Activated T-cell treated with anti-CD3 and anti-CD28 coated beads for 1 hour (primary cell): ENCODE results near the gene TRPM4.
"Not testable (repeated sequence)": the region's sequence is repeated elsewhere in the genome, so short reads cannot be mapped to it uniquely, and the experiment has no call there.

ENCODE experiments used
- DNase-seq: peaks from one replicate; pipeline ENCODE4 v3.0.0-alpha.2; 2020; ENCODE audit warnings: low read depth

Gene TRPM4

DNA sequence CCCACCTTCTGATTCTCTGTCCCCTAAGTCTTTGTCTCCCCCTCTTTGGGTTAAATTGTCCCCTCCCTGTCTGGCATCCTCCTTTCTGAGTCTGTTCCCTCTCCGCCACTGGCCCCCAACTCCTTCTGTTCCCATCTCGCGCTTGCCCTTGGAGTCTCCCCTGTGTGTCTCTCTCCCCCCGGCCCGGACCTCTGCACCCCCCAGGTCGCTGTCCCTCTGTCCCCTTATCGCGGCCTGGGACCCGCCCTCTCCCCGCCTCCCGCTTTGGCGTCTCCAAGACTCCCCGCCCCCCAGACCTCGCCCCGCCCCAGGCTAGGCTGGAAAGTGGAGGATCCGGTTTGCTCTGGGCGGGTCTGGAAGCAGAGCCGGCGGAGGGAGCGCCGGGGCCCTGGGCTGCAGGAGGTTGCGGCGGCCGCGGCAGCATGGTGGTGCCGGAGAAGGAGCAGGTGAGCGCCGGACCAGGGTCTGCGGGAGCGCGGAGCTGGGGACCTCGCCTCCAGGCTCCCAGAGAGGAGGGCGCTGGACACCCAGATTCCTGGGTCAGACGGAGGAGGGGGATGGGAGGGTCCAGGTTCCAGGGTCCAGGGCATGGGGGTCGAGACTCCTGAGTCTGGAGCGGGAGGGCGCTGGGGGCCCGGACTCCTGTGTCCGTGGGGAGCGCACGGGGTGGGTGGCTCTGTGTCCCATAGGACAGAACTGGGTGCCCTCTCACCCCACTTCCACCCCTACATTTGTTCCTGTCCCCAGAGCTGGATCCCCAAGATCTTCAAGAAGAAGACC lies at the start of gene TRPM4:
TRPM4 (plus strand) TSS at position 348 of the 780 bp plus-strand sequence; CDS start at position 423, 75 bp downstream.
- DNase-seq: no peak

- DNase-seq: no peak
These were observed 48.5 kb upstream of the TRPM4 start for GRCh38 chr19:49109051-49109450.

GRCh38 chr19:49109569-49110233 lies 47.9 kb upstream of the TRPM4 start:
- no peak for DNase-seq

DNA sequence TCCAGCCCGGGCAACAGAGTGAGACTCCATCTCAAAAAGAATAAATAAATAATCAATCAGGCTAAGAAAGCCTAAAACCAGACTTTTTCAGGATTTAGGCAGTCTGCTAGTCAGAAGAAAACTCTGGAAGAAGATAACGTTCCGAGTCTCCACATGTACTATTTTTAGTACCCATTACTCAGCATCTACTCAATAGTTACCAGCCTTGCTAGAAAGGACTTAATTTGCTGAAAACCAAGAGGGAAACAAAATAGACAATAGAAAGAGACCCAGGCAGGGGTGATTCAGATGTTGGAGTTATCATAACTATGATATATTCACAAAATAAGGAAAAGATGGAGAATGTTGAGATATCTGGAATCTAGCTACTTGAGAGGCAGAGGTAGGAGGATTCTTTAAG lies 47.0 kb upstream of the TRPM4 start:
- DNase-seq: no peak

- DNase-seq: no peak
These were observed 46.2 kb upstream of the TRPM4 start for GRCh38 chr19:49111218-49111998.

GRCh38 chr19:49113762-49114629 lies 43.6 kb upstream of the TRPM4 start, which contains the start of gene LIN7B:
Gene LIN7B, plus strand, starts transcription at chr19:49114370. Its CDS starts 35 bp downstream, at chr19:49114405.
- peak; percentile 62 for DNase-seq

- DNase-seq: peak; percentile 37
These were observed 42.8 kb upstream of the TRPM4 start for GRCh38 chr19:49114630-49115363.

- no peak for DNase-seq
These were observed 41.0 kb upstream of the TRPM4 start for GRCh38 chr19:49116544-49116943.

GRCh38 chr19:49117677-49118564 lies 39.7 kb upstream of the TRPM4 start:
- no peak for DNase-seq

DNA sequence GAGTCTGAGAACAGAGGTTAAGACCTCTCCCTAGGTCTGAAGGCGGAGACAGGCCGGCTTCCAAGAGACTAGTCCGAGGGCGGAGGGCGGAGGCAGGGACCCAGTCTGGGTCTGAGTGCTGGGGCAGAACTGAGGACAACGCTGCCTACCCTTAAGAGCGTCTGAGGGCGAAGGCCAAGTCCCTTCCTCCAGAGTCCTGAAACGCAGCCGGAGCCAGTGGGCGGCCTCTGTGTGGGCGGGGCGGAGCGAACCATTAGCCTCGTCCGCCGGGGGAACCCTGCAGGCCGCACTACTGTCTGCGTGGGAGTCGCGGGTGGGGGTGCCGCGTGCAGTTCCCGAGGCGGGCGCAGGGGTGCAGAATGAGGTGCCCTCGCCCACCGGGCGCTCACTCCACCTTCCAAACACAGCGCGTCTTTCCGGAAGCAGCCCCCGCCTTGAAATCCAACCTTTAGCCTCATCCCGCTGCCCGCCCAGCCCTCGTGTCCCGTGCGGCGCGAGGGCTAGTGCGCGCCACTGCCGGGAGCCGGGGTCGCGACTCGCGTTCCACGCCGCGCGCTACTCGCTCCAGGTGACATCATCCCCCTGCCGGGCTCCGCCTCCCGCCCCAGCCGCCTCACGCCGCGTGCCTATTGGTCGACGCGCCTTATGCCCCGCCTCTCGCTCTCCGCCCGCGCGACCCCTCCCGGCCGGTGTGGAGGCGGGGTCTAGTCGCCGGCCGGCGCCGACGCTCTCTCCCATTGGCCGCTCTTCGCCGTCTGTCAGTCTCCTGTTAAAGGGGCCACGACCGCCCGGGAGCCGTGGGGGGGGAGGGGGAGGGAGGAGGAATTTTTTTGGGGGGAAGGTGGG lies 38.8 kb upstream of the TRPM4 start, which contains the start of gene C19orf73:
C19orf73 (minus strand) TSS at position 579 of the 846 bp plus-strand sequence; CDS start at position 458, 121 bp downstream.
- DNase-seq: peak; percentile 93

DNA sequence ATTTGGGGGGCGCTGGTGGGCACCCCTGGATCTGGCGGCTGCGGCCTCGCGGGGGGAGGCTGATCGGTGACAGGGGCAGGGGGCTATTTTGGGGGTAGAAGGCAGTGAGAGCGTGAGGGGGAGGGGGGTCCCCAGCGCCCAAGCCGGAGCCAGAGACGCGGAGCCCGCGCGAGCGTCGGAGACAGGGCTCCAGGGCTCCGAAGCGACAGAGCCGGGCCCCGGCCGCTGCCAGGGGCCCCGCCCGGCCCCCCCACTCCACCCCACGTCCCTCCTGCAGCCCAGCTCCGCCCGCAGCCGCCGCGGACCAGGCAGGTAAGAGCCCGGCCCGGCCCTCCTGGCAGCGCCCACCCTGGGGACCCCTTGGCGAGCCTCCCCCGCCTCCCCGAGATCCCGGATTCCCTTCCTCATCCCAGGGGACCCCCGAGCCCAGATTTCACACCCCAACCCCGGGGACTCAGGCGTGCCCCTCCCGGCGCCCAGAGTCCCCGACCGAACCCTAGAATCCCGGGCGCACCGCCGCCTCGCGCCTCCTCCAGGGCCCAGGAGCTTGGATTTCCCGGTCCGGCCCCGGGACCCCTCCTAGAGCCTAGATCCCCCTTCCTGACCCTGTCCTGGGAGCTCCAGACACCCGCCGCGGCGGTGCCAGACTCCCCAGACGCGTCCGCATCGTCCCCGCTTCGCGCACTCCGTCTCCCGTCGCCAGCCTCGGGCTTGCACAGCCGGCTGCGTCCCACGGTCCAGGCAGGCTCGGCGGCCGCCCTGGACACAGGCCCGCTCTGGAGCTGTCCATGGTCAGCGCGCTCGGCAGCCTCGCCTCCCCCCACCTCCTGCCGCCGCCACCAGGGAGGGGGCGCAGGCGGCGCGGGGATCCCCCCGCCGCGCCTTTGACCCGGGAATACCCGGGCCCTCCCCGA lies 37.9 kb upstream of the TRPM4 start, which contains the start of gene PPFIA3:
PPFIA3 (plus strand) TSS at position 134 of the 914 bp plus-strand sequence. CDS start 8,330 bp downstream, outside the sequence.
- DNase-seq: no peak

DNA sequence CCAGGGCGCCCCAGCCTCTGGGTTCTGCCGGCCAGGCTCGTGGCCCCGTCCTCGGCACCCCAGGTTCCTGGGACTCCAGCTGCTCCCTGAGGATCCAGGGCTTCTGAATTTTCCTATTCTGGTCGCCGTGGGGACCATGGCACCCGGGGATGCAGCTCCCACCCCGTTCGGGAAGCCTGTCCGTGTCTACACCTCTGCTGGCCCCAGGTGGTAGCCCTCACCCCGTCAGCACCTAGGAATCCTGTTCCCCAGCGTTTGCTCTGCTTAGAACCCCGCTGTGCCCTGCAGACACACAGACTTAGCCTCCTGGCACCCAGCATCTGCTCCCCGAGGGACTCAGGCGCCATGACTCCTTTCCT lies 37.3 kb upstream of the TRPM4 start:
- no peak for DNase-seq

DNA sequence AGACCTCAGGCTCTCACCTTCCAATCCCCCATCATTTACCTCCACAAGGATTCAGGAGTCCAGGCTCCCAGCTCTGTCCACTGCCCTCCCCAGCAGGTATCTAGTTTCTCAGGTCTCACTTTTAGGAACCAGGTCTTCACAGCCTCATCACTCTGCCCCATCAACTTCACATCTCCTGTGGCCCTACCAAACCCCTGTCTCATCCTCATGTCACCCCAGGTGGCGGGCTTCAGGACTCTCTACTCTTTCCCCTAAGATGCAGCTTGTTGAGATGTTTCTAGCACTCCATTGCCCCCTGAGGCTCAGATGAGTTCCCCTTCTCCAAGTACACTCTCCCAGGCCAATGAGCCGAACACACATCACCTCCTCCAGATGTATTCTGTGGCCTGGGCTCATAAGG lies 36.7 kb upstream of the TRPM4 start:
- DNase-seq: no peak

DNA sequence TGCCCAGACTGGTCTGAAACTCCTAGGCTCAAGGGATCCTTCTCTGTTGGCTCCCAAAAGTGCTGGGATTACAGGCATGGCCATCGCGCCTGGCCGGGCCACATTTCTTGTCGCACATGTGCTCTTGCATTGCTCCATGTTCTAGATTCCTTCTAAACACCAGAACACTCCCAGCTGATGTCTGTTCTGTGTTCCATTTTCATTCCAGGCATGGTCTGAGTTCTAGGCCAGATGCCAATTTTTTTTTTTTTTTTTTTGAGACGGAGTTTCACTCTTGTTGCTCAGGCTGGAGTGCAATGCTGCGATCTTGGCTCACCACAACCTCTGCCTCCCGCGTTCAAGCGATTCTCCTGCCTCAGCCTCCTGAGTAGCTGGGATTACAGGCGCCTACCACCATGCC lies 35.8 kb upstream of the TRPM4 start:
- DNase-seq: not testable (repeated sequence)

DNA sequence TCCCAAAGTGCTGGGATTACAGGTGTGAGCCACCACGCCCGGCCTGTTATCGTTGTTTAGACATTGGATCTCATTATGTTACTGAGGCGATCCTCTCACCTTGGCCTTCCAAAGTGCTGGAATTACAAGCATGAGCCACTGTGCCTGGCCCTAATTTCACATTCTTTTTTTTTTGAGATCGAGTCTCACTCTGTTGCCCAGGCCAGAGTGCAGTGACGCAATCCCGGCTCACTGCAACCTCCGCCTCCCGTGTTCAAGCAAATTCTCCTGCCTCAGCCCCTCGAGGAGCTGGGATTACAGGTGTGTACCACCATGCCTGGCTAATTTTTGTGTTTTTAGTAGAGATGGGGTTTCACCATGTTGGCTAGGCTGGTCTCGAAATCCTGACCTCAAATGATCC lies 34.3 kb upstream of the TRPM4 start:
- not testable (repeated sequence) for DNase-seq

GRCh38 chr19:49125025-49125731 lies 32.4 kb upstream of the TRPM4 start:
- no peak for DNase-seq

DNA sequence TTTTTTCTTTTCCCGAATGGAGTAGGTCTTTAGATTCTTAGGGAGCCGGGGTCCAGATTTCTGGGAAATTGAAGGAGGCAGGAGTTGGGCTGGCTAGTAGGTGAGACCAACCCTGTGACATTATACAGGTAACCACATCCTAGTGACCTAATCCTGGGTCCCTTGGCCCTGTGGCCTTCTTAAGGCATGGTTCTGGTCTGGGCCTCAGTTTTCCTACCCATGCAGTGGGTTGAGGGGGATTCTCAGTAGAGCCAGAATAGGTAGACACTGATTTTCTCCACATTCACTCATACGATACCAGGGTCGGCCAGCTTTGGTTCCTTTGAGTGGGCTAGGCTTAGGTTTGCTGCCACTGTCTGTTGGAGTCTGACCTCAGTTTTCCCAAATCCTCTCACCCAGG lies 31.0 kb upstream of the TRPM4 start:
- DNase-seq: no peak
